ENCODE measurements around the gene NXPE1. TPM values are rescaled to one million over a fixed set of nuclear protein-coding genes. Genes with fewer than 3 reads are reported as not detected.

NXPE1 gene
- total and polyA plus RNA-seq, 11 donors, result 0.08 to 1.0 TPM; not detected in 9

GRCh38 chr11:114524122-114524521, 35.6 kb downstream of the NXPE1 start:
- H3K27ac ChIP-seq, result no peak overlapping the region
- intact Hi-C loops (cut with DNase I), result no loop called here
- WGBS, 4 donors, result 70 to 95% (median 77%) methylated on average over 1 of the region's 1 CpG
- no peak overlapping the region for H3K4me3 ChIP-seq
- ATAC-seq (no peak), DNase-seq (no peak)
- no peaks in the 10 kb centered on the region for H3K27me3 ChIP-seq
- H3K4me1 ChIP-seq, result no peaks in the 10 kb centered on the region
- peaks cover 0 to 22% (median 7%) of the 10 kb centered on the region in 12 donors for H3K9me3 ChIP-seq
- TF ChIP-seq, protein P1, sequence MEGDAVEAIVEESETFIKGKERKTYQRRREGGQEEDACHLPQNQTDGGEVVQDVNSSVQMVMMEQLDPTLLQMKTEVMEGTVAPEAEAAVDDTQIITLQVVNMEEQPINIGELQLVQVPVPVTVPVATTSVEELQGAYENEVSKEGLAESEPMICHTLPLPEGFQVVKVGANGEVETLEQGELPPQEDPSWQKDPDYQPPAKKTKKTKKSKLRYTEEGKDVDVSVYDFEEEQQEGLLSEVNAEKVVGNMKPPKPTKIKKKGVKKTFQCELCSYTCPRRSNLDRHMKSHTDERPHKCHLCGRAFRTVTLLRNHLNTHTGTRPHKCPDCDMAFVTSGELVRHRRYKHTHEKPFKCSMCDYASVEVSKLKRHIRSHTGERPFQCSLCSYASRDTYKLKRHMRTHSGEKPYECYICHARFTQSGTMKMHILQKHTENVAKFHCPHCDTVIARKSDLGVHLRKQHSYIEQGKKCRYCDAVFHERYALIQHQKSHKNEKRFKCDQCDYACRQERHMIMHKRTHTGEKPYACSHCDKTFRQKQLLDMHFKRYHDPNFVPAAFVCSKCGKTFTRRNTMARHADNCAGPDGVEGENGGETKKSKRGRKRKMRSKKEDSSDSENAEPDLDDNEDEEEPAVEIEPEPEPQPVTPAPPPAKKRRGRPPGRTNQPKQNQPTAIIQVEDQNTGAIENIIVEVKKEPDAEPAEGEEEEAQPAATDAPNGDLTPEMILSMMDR (IDR thresholded peaks at IDR 0.05), result no peak
- TF ChIP-seq POLR2A (IDR thresholded peaks at IDR 0.05), result no peak
- no peaks in the 10 kb centered on the region for H3K36me3 ChIP-seq

GRCh38 chr11:114522818-114523217, 36.9 kb downstream of the NXPE1 start:
- intact Hi-C loops (cut with DNase I), result no loop called here
- WGBS, 4 donors, result 54 to 65% (median 58%) methylated on average over 2 of the region's 2 CpGs
- Histone ChIP-seq H3K4me1 (no peaks in the 10 kb centered on the region), H3K27ac (no peak overlapping the region), H3K9me3 (peaks cover 0 to 22% (median 7%) of the 10 kb centered on the region in 12 donors), H3K4me3 (no peak overlapping the region), H3K36me3 (no peaks in the 10 kb centered on the region), H3K27me3 (no peaks in the 10 kb centered on the region)
- ATAC-seq (no peak), DNase-seq (no peak)
- TF ChIP-seq, protein P1 (IDR thresholded peaks at IDR 0.05), result no peak
- TF ChIP-seq POLR2A (IDR thresholded peaks at IDR 0.05), result no peak

DNA sequence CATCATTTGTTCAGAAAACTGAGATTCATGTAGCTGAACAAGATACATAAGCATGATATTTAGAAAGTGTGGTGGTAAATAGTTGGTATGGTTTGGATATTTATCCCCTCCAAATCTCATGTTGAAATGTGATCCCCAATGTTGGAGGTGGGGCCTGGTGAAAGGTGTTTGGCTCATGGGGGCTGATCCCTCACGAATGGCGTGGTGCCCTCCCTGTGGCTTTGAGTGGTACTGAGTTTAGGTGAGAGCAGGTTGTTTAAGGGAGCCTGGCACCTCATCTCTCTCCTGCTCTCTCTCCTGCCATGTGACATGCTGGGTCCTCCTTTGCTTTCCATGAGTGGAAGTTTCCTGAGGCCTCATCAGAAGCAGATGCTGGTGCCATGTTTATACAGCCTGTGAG, 48.1 kb downstream of the NXPE1 start:
- no peak overlapping the region for H3K4me3 ChIP-seq
- H3K4me1 ChIP-seq, result no peaks in the 10 kb centered on the region
- H3K9me3 ChIP-seq, result peaks cover 0 to 8% (median 0%) of the 10 kb centered on the region in 12 donors
- H3K36me3 ChIP-seq, result no peaks in the 10 kb centered on the region
- DNase-seq (no peak), ATAC-seq (no peak)
- H3K27ac ChIP-seq, result no peak overlapping the region
- 84 to 92% (median 88%) methylated on average over 2 of the region's 2 CpGs for WGBS, 4 donors
- no peak for TF ChIP-seq POLR2A (IDR thresholded peaks at IDR 0.05)
- TF ChIP-seq, protein P1 (IDR thresholded peaks at IDR 0.05), result no peak
- no peaks in the 10 kb centered on the region for H3K27me3 ChIP-seq
- intact Hi-C loops (cut with DNase I), result no loop called here

GRCh38 chr11:114511079-114511478, 48.6 kb downstream of the NXPE1 start:
- no peak for DNase-seq

More at GRCh38 chr11:114511079-114511478, 48.6 kb downstream of the NXPE1 start:
- WGBS, 4 donors, result 91 to 94% (median 93%) methylated on average over 7 of the region's 7 CpGs
- Histone ChIP-seq H3K36me3 (no peaks in the 10 kb centered on the region), H3K27ac (no peak overlapping the region), H3K4me3 (no peak overlapping the region), H3K4me1 (no peaks in the 10 kb centered on the region), H3K27me3 (no peaks in the 10 kb centered on the region), H3K9me3 (peaks cover 0 to 11% (median 0%) of the 10 kb centered on the region in 12 donors)
- intact Hi-C loops (cut with DNase I), result no loop called here
- no peak for ATAC-seq
- TF ChIP-seq POLR2A (IDR thresholded peaks at IDR 0.05), result no peak
- TF ChIP-seq, protein P1 (IDR thresholded peaks at IDR 0.05), result no peak

Measured in heart left ventricle (tissue), 16 donors.